Measurements from ENCODE around the gene MYO1B. TPM values are rescaled to one million over a fixed set of nuclear protein-coding genes. Genes with fewer than 3 reads are reported as not detected.

MYO1B gene
- total RNA-seq, 1 experiment from 2014 or later = 43.6 TPM

- no peak for TF ChIP-seq ZNF396 (CRISPR knock-in tag; IDR thresholded peaks at IDR 0.05; ENCODE audit: borderline replicate concordance)
- TF ChIP-seq AFF4 (CRISPR knock-in tag; IDR thresholded peaks at IDR 0.05; ENCODE audit: borderline replicate concordance) = no peak
- no peak for TF ChIP-seq KAT7 (CRISPR knock-in tag; IDR thresholded peaks at IDR 0.05; ENCODE audit: borderline replicate concordance)
- TF ChIP-seq NFYB (CRISPR knock-in tag; conservative IDR thresholded peaks at IDR 0.05; ENCODE audit: low read depth) = no peak
- TF ChIP-seq ZNF423 (CRISPR knock-in tag; IDR thresholded peaks at IDR 0.05) = no peak
- TF ChIP-seq SOX15 (CRISPR knock-in tag; IDR thresholded peaks at IDR 0.05) = no peak
These were observed 214.0 kb downstream of the MYO1B start (continued) for GRCh38 chr2:191459158-191459557.

GRCh38 chr2:191462370-191462769, 217.2 kb downstream of the MYO1B start:
- ChIA-PET POLR2A (no interaction called here), CTCF (interaction anchor here (0.6 kb wide), 1 partner anchor 77 kb away, joined by 4 read pairs; no protein-coding TSS in a partner anchor)
- Mint-ChIP-seq H3K27me3 (ENCODE audit: low read depth) (no peaks in the 10 kb centered on the region; the same call in 1 of the 2 replicates), H3K36me3 (no peaks in the 10 kb centered on the region), H3K4me1 (no peaks in the 10 kb centered on the region), H3K9me3 (peaks cover 25% of the 10 kb centered on the region), H3K4me3 (no peak overlapping the region), H3K27ac (no peak overlapping the region)
- no peak for TF ChIP-seq PRDM15 (CRISPR knock-in tag; IDR thresholded peaks at IDR 0.05)
- no peak for TF ChIP-seq SMAD4 (CRISPR knock-in tag; IDR thresholded peaks at IDR 0.05)
- no peak for TF ChIP-seq ZNF512 (CRISPR knock-in tag; IDR thresholded peaks at IDR 0.05; ENCODE audit: borderline replicate concordance)
- no peak for TF ChIP-seq NR2C2 (CRISPR knock-in tag; IDR thresholded peaks at IDR 0.05)
- no peak for DNase-seq (ENCODE audit: low spot score)
- no peak for ATAC-seq

- DNase-seq (ENCODE audit: low spot score) (no peak), ATAC-seq (no peak)
- H3K4me3 Mint-ChIP-seq = no peak overlapping the region
- H3K27ac Mint-ChIP-seq = no peak overlapping the region
- H3K36me3 Mint-ChIP-seq = no peaks in the 10 kb centered on the region
- no peaks in the 10 kb centered on the region; the same call in 1 of the 2 replicates for H3K27me3 Mint-ChIP-seq (ENCODE audit: low read depth)
- peaks cover under 1% of the 10 kb centered on the region; the same call in 1 of the 2 replicates for H3K4me1 Mint-ChIP-seq
- CTCF ChIA-PET = interaction anchor here (0.6 kb wide), 1 partner anchor 33 kb away, joined by 4 read pairs; no protein-coding TSS in a partner anchor
- peaks cover 23% of the 10 kb centered on the region for H3K9me3 Mint-ChIP-seq
- POLR2A ChIA-PET = no interaction called here
- TF ChIP-seq HMGXB4 (CRISPR knock-in tag; IDR thresholded peaks at IDR 0.05) = no peak
- TF ChIP-seq ZNF425 (CRISPR knock-in tag; conservative IDR thresholded peaks at IDR 0.05) = no peak
- TF ChIP-seq ZNF396 (CRISPR knock-in tag; IDR thresholded peaks at IDR 0.05; ENCODE audit: borderline replicate concordance) = no peak
- TF ChIP-seq ZNF317 (CRISPR knock-in tag; IDR thresholded peaks at IDR 0.05; ENCODE audit: borderline replicate concordance, low read depth) = no peak
- TF ChIP-seq JUN (CRISPR knock-in tag; IDR thresholded peaks at IDR 0.05) = no peak
- TF ChIP-seq TCF7 (CRISPR knock-in tag; IDR thresholded peaks at IDR 0.05; ENCODE audit: low read depth) = no peak
- TF ChIP-seq ZNF423 (CRISPR knock-in tag; IDR thresholded peaks at IDR 0.05) = no peak
- no peak for TF ChIP-seq IRF1 (CRISPR knock-in tag; IDR thresholded peaks at IDR 0.05)
- TF ChIP-seq ESRRA (CRISPR knock-in tag; IDR thresholded peaks at IDR 0.05; ENCODE audit: borderline replicate concordance) = no peak
These were observed 218.6 kb downstream of the MYO1B start for GRCh38 chr2:191463790-191464189.
